Bronchial epithelial cell (primary cell): ENCODE results near the gene VAV2. TPM values are rescaled to one million over a fixed set of nuclear protein-coding genes. Genes with fewer than 3 reads are reported as not detected.
A peak's percentile ranks its signal among the peaks of the same experiment; 100 is the strongest.

Source experiments
- DNase-seq: peaks from one replicate; pipeline ENCODE4 v3.0.0-alpha.2; 2010; ENCODE audit warnings: low read depth
- FAIRE-seq: peaks from 2 replicates; lab custom pipeline; 2011; peaks lifted over from hg19 to GRCh38; lab: Jason Lieb, UNC
- H3K27me3 ChIP-seq: 2 replicates; pipeline ENCODE4 v1.5.1; 2011; ENCODE audit warnings: low read length; ENCODE audit not compliant: control insufficient read depth, insufficient read depth
- H3K36me3 ChIP-seq: 2 replicates; pipeline ENCODE4 v1.5.1; 2011; ENCODE audit warnings: low read length; ENCODE audit not compliant: control insufficient read depth, insufficient read depth
- H3K4me3 ChIP-seq: 2 replicates; pipeline ENCODE4 v1.5.1; 2011; ENCODE audit warnings: mild to moderate bottlenecking, low read depth, low read length, control low read depth
- total RNA-seq: library from RNA; depleted of rRNA; stranded (reverse); fragments of >200 nt; gene quantifications from 2 replicates; pipeline ENCODE4 v1.2.1, GENCODE V29; 2014
- TF ChIP-seq, protein P1 (sequence below): IDR thresholded peaks from 2 replicates; pipeline ENCODE4 v1.5.1; 2011; ENCODE audit warnings: mild to moderate bottlenecking, moderate library complexity, low read length, control low read depth, inconsistent platforms; ENCODE audit not compliant: insufficient read depth, severe bottlenecking

The VAV2 gene
- total RNA-seq, 1 donor from 2014 or later = 46.6 TPM

DNA sequence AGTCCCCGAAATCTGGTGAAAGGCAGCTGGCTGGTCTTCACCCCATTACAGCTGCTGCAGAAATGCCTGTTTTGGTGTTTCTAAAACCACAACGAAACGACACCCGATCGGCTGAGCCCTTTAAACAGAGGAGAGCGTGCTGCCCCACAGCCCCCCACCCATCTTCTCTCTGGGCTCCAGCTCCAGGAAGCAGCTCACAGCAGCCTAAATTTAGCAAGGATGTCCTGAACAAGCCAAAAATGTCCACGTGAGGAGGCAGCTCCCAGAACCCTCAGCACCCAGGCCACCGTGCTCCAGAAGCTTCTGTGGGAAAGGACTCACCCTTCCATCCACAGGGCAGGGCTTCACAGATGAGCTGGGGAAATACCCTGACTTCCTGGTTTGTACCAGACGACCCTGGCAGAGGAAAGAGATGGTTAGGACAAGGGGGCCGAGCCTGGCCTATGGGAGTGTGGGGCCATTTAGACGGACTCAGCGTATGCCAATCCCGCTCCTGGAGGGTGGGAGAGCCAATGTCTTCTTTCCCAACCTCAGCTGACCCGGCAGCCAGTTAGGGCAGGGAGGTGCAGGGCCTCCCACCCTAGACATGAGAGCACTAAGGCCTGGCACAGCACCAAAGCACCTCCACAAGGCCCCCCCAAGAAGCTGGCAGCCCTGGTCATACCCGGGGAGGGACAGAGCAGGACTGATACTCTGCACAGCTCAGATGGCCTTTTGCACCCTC is 214.9 kb downstream of the VAV2 start:
- Histone ChIP-seq H3K36me3 (peaks cover 30% of the 10 kb centered on the region), H3K27me3 (no peaks in the 10 kb centered on the region), H3K4me3 (no peak overlapping the region)
- FAIRE-seq = no peak
- TF ChIP-seq, protein P1, sequence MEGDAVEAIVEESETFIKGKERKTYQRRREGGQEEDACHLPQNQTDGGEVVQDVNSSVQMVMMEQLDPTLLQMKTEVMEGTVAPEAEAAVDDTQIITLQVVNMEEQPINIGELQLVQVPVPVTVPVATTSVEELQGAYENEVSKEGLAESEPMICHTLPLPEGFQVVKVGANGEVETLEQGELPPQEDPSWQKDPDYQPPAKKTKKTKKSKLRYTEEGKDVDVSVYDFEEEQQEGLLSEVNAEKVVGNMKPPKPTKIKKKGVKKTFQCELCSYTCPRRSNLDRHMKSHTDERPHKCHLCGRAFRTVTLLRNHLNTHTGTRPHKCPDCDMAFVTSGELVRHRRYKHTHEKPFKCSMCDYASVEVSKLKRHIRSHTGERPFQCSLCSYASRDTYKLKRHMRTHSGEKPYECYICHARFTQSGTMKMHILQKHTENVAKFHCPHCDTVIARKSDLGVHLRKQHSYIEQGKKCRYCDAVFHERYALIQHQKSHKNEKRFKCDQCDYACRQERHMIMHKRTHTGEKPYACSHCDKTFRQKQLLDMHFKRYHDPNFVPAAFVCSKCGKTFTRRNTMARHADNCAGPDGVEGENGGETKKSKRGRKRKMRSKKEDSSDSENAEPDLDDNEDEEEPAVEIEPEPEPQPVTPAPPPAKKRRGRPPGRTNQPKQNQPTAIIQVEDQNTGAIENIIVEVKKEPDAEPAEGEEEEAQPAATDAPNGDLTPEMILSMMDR = no peak
- DNase-seq = no peak

DNA sequence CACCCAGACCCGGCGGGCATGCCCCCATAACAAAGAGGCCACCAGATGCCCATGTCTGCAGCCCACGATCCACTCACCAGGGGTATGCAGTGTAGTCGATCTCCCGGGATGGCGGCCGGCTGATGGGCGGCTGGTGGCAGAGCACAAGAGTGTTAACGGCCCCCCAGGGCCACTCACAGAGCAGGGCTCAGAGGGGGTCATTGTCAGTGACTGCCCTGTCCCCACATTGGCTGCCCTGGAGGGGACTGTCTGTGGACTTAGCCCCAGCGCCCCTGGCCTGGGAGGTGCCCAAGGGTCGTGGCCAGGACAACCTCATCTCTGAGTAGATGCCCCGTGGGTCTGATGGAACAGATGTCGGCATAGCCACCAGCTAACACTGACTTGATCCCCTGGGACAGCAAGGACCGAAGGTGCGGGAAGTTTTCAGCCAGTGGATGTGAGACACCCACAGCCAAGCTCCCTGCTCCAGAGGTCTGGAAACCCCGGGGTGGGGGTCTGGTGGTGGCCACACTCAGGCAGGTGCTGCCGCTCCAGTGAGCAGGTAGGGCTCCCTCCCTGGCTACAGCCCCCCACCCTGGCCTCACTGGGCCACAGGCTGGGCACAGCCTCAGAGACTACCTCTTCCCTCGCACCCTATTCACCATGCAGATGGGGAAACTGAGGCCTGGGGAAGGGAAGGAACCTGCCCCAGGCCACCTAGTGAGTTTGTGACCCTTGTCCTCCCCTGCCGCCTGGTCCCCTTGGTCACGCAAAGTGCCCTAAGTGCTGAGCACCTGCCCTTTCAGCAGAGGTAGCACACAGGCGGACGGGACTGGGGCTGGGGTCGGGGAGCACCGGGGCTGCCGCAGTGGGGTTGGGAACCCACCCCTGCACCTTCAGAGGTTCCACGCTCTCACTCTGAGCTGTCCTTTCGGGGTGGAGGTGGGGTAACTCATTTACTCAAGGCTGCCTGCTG is 215.9 kb downstream of the VAV2 start:
- TF ChIP-seq, protein P1 = no peak
- peaks cover 35% of the 10 kb centered on the region for H3K36me3 ChIP-seq
- FAIRE-seq (no peak), DNase-seq (no peak)
- H3K4me3 ChIP-seq = no peak overlapping the region
- H3K27me3 ChIP-seq = no peaks in the 10 kb centered on the region

DNA sequence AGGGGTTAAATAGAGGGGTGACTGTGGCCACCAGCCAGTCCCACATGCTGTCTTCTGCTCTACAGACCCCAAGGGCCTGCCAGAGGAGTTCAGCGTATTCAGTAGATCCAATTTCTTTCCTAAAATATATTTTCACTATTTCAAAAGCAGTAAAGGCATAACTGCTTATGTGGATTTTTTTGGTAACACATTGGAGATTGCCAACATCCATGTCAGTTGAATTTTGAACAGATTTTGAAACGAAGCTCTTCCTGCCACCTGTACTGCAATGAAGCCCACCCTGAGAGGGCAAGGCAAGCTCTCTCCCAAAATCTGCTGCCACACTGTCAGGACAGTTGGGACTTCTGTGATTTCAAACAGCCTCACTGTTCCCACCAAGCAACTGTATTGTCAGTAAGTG is 216.8 kb downstream of the VAV2 start:
- DNase-seq (no peak), FAIRE-seq (no peak)
- Histone ChIP-seq H3K36me3 (peaks cover 35% of the 10 kb centered on the region), H3K4me3 (no peak overlapping the region), H3K27me3 (no peaks in the 10 kb centered on the region)
- TF ChIP-seq, protein P1 = no peak

DNA sequence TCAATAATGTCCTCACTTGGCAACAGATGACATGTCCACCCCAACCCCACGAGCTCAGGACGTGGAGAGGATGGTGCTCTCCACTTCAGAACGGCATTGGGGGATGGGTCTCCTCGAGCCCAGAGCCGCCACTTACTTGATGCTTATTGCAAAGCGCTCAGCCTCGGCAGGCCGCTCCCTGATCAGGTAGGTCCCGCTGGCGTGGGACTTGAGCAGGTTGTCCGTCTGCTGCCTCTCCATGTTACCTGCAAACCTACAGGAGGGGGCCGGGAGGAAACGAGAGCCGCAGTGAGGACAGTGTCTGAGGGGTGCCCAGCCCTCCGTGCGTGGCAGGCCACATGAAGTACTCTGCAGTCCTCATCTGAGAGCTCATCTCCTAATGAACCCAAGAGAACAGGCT is 217.3 kb downstream of the VAV2 start:
- Histone ChIP-seq H3K27me3 (no peaks in the 10 kb centered on the region), H3K36me3 (peaks cover 37% of the 10 kb centered on the region), H3K4me3 (no peak overlapping the region)
- DNase-seq (no peak), FAIRE-seq (no peak)
- TF ChIP-seq, protein P1 = no peak

DNA sequence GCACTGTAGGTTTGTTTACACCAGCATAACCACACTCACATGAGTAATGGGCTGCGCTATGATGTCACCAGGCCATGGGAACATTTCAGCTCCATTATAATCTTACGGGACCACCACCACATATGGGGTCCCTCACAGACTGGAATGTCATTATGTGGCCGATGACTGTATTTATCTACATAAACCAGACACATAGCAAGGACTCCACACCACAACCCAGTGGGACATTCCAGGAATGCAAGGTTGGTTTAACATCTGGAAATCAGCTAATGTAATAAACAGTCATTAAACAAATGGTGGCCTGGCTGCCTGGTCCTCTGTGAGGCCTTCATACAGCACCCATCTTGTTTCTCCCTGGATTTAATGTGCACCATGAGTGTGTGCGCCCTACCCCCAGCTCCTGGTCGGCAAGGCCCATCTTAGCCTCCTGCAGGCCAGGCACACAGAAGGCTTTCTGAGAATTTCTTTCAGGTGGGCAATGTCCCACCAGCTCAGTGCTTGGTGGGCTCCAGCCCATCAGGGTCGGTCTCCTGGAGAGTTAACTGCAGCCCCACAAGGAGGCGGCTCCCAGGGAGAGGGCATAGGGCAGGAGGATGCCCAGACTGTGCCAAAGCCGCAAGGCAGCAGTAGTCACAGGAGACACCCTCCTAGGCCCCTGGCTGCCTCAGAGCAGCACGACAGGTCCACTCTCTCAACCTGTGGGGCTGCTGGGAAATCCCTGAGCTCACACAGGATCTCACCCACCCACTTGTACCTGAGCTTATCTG is 218.1 kb downstream of the VAV2 start:
- DNase-seq (no peak), FAIRE-seq (peak; percentile 73)
- Histone ChIP-seq H3K4me3 (no peak overlapping the region), H3K27me3 (no peaks in the 10 kb centered on the region), H3K36me3 (peaks cover 36% of the 10 kb centered on the region)
- TF ChIP-seq, protein P1 = no peak
